HG02943 (cell line): Measurements from ENCODE around the gene MEF2B.
"Not testable (repeated sequence)": the region's sequence is repeated elsewhere in the genome, so short reads cannot be mapped to it uniquely, and the experiment has no call there.

Experiments used
- ATAC-seq: cut with Tn5 transposase; IDR thresholded peaks from one replicate; pipeline ENCODE4 v1.9.1; 2021; ENCODE audit warnings: mild to moderate bottlenecking, low read depth, moderate library complexity; ENCODE audit not compliant: unreplicated experiment

Gene MEF2B

GRCh38 chr19:19157808-19158207 is 12.3 kb downstream of the MEF2B start:
- no peak for ATAC-seq

GRCh38 chr19:19155495-19156219 is 14.4 kb downstream of the MEF2B start:
- no peak for ATAC-seq

- ATAC-seq: no peak
These were observed 15.1 kb downstream of the MEF2B start for GRCh38 chr19:19154768-19155494.

- ATAC-seq: no peak
These were observed 17.2 kb downstream of the MEF2B start for GRCh38 chr19:19152668-19153384.

- ATAC-seq: no peak
These were observed 18.6 kb downstream of the MEF2B start for GRCh38 chr19:19151418-19151817.

- no peak for ATAC-seq
These were observed 20.6 kb downstream of the MEF2B start for GRCh38 chr19:19149435-19149834.

GRCh38 chr19:19148504-19148903 is 21.6 kb downstream of the MEF2B start:
- not testable (repeated sequence) for ATAC-seq

GRCh38 chr19:19147344-19147743 is 22.7 kb downstream of the MEF2B start:
- no peak for ATAC-seq

GRCh38 chr19:19146865-19147264 is 23.2 kb downstream of the MEF2B start:
- no peak for ATAC-seq

GRCh38 chr19:19145684-19146608 is 24.1 kb downstream of the MEF2B start:
- no peak for ATAC-seq

- no peak for ATAC-seq
These were observed 24.8 kb downstream of the MEF2B start for GRCh38 chr19:19145281-19145680.

GRCh38 chr19:19142347-19142746 is 27.7 kb downstream of the MEF2B start:
- ATAC-seq: no peak

- ATAC-seq: no peak
These were observed 29.6 kb downstream of the MEF2B start for GRCh38 chr19:19140476-19140875.

- no peak for ATAC-seq
These were observed 30.2 kb downstream of the MEF2B start for GRCh38 chr19:19139876-19140229.

- ATAC-seq: peak; percentile 97
These were observed 31.7 kb downstream of the MEF2B start, which contains the start of gene TMEM161A for GRCh38 chr19:19138109-19138981. TMEM161A (minus strand) TSS chr19:19138478; CDS start chr19:19138428, 50 bp downstream.

GRCh38 chr19:19137556-19138108 is 32.4 kb downstream of the MEF2B start:
- ATAC-seq: no peak

GRCh38 chr19:19135713-19136112 is 34.4 kb downstream of the MEF2B start:
- not testable (repeated sequence) for ATAC-seq

- no peak for ATAC-seq
These were observed 35.3 kb downstream of the MEF2B start for GRCh38 chr19:19134687-19135158.

- ATAC-seq: no peak
These were observed 36.1 kb downstream of the MEF2B start for GRCh38 chr19:19133985-19134384.
